Psoas muscle (tissue), 8 donors: ENCODE measurements around the gene SLBP. TPM values are rescaled to one million over a fixed set of nuclear protein-coding genes. Genes with fewer than 3 reads are reported as not detected.

Source experiments
- ATAC-seq, 4 donors: fragments of 200-7000 bp; cut with Tn5 transposase; one replicate each; pipeline ENCODE4 v1.9.1; 2020; ENCODE audit warnings: moderate library complexity in 3 of 4, mild to moderate bottlenecking in 2 of 4
- DNase-seq, 2 donors: peaks; one replicate each; pipeline ENCODE4 v3.0.0-alpha.2; 2020
- H3K27ac ChIP-seq: fragments of 200-600 bp; one replicate; pipeline ENCODE4 v1.8.0; 2022
- H3K27me3 ChIP-seq, 3 donors: fragments of 200-600 bp in 1 of 3; one replicate each; pipeline versions ENCODE4 v1.6.1 to v1.8.0; 2013 to 2022; ENCODE audit warnings: low read length in 2 of 3, mild to moderate bottlenecking in 2 of 3, moderate library complexity in 1 of 3; ENCODE audit not compliant: insufficient read depth in 3 of 3
- H3K36me3 ChIP-seq, 2 donors: fragments of 200-600 bp in 1 of 2; one replicate each; pipeline versions ENCODE4 v1.6.1 to v1.8.0; 2013 to 2022; ENCODE audit warnings: low read depth in 1 of 2, mild to moderate bottlenecking in 1 of 2, moderate library complexity in 1 of 2; ENCODE audit not compliant: insufficient read depth in 1 of 2
- H3K4me1 ChIP-seq: fragments of 200-600 bp; one replicate; pipeline ENCODE4 v1.8.0; 2022
- H3K4me3 ChIP-seq: fragments of 200-600 bp; one replicate; pipeline ENCODE4 v1.8.0; 2022; ENCODE audit warnings: mild to moderate bottlenecking
- H3K9me3 ChIP-seq: fragments of 200-600 bp; one replicate; pipeline ENCODE4 v1.8.0; 2022
- CTCF ChIP-seq: fragments of 200-600 bp; IDR thresholded peaks from one replicate; pipeline ENCODE4 v1.8.0; 2022; ENCODE audit warnings: antibody characterized with exemption
- WGBS, 3 donors: extraction: QIAGEN DNeasy Blood & Tissue Kit; methylation state at CpG; one replicate each; pipeline versions ENCODE4 v1.1.6 to v1.1.7; 2013; 5-methylcytosine and 5-hydroxymethylcytosine counted together
- intact Hi-C, 2 donors: fragments of 100-400 bp; cut with DNase I; formaldehyde crosslinking; loops; one replicate each; pipeline versions ENCODE4 v1.11.0 to v1.14.2; 2022
- long read RNA-seq, 2 donors: library from polyadenylated mRNA; unstranded; transcript quantifications; one replicate each; pipeline ENCODE4 v2.0.0, GENCODE V29; 2021
- polyA plus RNA-seq, 3 donors: library from polyadenylated mRNA; stranded (reverse); fragments of 200-250 nt; gene quantifications; one replicate each; pipeline ENCODE4 v1.2.3, GENCODE V29; 2013
- total RNA-seq, 4 donors: library from RNA; stranded (reverse); fragmentation: NEBNext Ultra II Directional in 2 of 4; extraction: Animal tissue kit (Norgen Biotek cat#: 25700) in 2 of 4; gene quantifications; one replicate each; pipeline versions ENCODE4 v1.2.1 to v1.2.4, GENCODE V29; 2021 to 2023
- donor health status: healthy with polysubstance abuse.
- donor health status: DM: no; HTN: no; CAD: no; lungs with moderate emphysema.
- donor health status: Bipolar disorder and iron deficiency.
- donor health status: healthy.
- donor health status: DM: yes; HTN: yes; CAD: no.
- donor health status: DM: no; HTN: no; CAD: no.
- donor health status: DM: no; HTN: no; CAD: no.
- donor health status: DM: yes; HTN: yes; CAD: no.

The SLBP gene
- total RNA-seq (10 to 100 TPM; 15.5 to 17.1 (median 16.2) TPM), polyA plus RNA-seq (10 to 100 TPM; 15.4 to 18.8 (median 18.6) TPM)
- long read RNA-seq, donor 1, transcript SLBP-206 (8 exons, 1,977 nt) = major isoform, 27 of 39 reads
- long read RNA-seq, donor 1, partial matches to known transcripts = 3 of 39 reads
- long read RNA-seq, donor 1, other reads (novel, unspliced or antisense) = 7 of 39 reads
- long read RNA-seq, donor 2, transcript SLBP-206 (8 exons, 1,977 nt) = major isoform, 31 of 35 reads
- long read RNA-seq, donor 2, partial matches to known transcripts = 2 of 35 reads
- long read RNA-seq, donor 2, other reads (novel, unspliced or antisense) = 1 of 35 reads

- no peaks in the 10 kb centered on the region for H3K27me3 ChIP-seq
- H3K4me1 ChIP-seq = peaks cover 27% of the 10 kb centered on the region
- 0% methylated on average over 58 to 98 of the region's 98 CpGs for WGBS, 3 donors
- intact Hi-C loops = no loop called here
- H3K27ac ChIP-seq = peak within 1 kb of the TSS; percentile 98
- DNase-seq (peak; percentile 95 to 97), ATAC-seq (peak; percentile 90 to 92 (median 91))
- no peak for TF ChIP-seq CTCF
- peak within 1 kb of the TSS; percentile 95 for H3K4me3 ChIP-seq
- H3K9me3 ChIP-seq = no peaks in the 10 kb centered on the region
- peaks cover 0 to 19% of the 10 kb centered on the region in 2 donors for H3K36me3 ChIP-seq
Measured at GRCh38 chr4:1712216-1713002, at the start of gene SLBP. Gene SLBP, minus strand, starts transcription at chr4:1712319. Its CDS starts 131 bp downstream, at chr4:1712188.

GRCh38 chr4:1761130-1761689, 49.1 kb upstream of the SLBP start:
- H3K27ac ChIP-seq = no peak overlapping the region

GRCh38 chr4:1760521-1761071, 48.5 kb upstream of the SLBP start:
- Histone ChIP-seq H3K4me3 (no peak overlapping the region), H3K36me3 (no peaks in the 10 kb centered on the region), H3K27ac (no peak overlapping the region), H3K27me3 (peaks cover 0 to 4% (median 1%) of the 10 kb centered on the region in 3 donors), H3K4me1 (peaks cover 3% of the 10 kb centered on the region), H3K9me3 (no peaks in the 10 kb centered on the region)
- DNase-seq = no peak
- ATAC-seq = no peak
- intact Hi-C loops = no loop called here
- WGBS, 3 donors = 40 to 44% (median 44%) methylated on average over 24 to 25 of the region's 25 CpGs
- TF ChIP-seq CTCF = no peak

More at GRCh38 chr4:1761130-1761689, 49.1 kb upstream of the SLBP start:
- Histone ChIP-seq H3K9me3 (no peaks in the 10 kb centered on the region), H3K27me3 (peaks cover 0 to 4% (median 3%) of the 10 kb centered on the region in 3 donors), H3K4me3 (no peak overlapping the region), H3K4me1 (peaks cover 3% of the 10 kb centered on the region), H3K36me3 (no peaks in the 10 kb centered on the region)
- intact Hi-C loops = no loop called here
- WGBS, 3 donors = 64 to 71% (median 66%) methylated on average over 22 to 32 of the region's 32 CpGs
- DNase-seq (no peak), ATAC-seq (no peak)
- no peak for TF ChIP-seq CTCF

GRCh38 chr4:1759818-1760223, 47.7 kb upstream of the SLBP start:
- H3K4me1 ChIP-seq = peaks cover 3% of the 10 kb centered on the region
- intact Hi-C loops = no loop called here
- H3K4me3 ChIP-seq = no peak overlapping the region
- H3K27me3 ChIP-seq = peaks cover 0 to 4% (median 0%) of the 10 kb centered on the region in 3 donors
- H3K36me3 ChIP-seq = no peaks in the 10 kb centered on the region
- no peak for TF ChIP-seq CTCF
- 76 to 78% (median 77%) methylated on average over 13 of the region's 13 CpGs for WGBS, 3 donors
- DNase-seq (no peak), ATAC-seq (no peak)
- no peak overlapping the region for H3K27ac ChIP-seq
- H3K9me3 ChIP-seq = no peaks in the 10 kb centered on the region
